Neural crest cell (in vitro differentiated cells): ENCODE data around the gene ZNF469. TPM values are rescaled to one million over a fixed set of nuclear protein-coding genes. Genes with fewer than 3 reads are reported as not detected.

ENCODE experiments used
- DNase-seq: peaks from one replicate; pipeline ENCODE4 v3.0.0; 2021; ENCODE audit warnings: low read depth, mixed read lengths, low spot score
- H3K27ac Mint-ChIP-seq: one replicate; pipeline ENCODE4 v1.8.0; 2021; ENCODE audit warnings: mild to moderate bottlenecking, mixed read lengths; ENCODE audit not compliant: unreplicated experiment
- H3K27me3 Mint-ChIP-seq: 2 replicates; pipeline ENCODE4 v1.8.0; 2021; ENCODE audit warnings: low read depth, mild to moderate bottlenecking, mixed read lengths
- H3K36me3 Mint-ChIP-seq: 2 replicates; pipeline ENCODE4 v1.8.0; 2021; ENCODE audit warnings: low read depth, mild to moderate bottlenecking, mixed read lengths
- H3K4me1 Mint-ChIP-seq: 2 replicates; pipeline ENCODE4 v1.8.0; 2021; ENCODE audit warnings: mixed read lengths
- H3K4me3 Mint-ChIP-seq: one replicate; pipeline ENCODE4 v1.8.0; 2021; ENCODE audit warnings: mild to moderate bottlenecking, mixed read lengths
- H3K9me3 Mint-ChIP-seq: 2 replicates; pipeline ENCODE4 v1.8.0; 2021; ENCODE audit warnings: mixed read lengths
- total RNA-seq: library from RNA; stranded (reverse); gene quantifications from 2 replicates; pipeline ENCODE4 v1.2.1, GENCODE V29; 2021
- TF ChIP-seq, protein P1 (sequence below): fragments of 200-600 bp; sonication (generic); conservative IDR thresholded peaks from 2 replicates; pipeline ENCODE4 v1.5.0; 2021; ENCODE audit warnings: antibody characterized with exemption, mild to moderate bottlenecking

The ZNF469 gene
- total RNA-seq, 1 donor from 2014 or later, result 0.58 TPM

GRCh38 chr16:88393034-88393433 is 10.3 kb downstream of the ZNF469 start:
- Mint-ChIP-seq H3K27me3 (peaks cover 6% of the 10 kb centered on the region), H3K4me3 (no peak overlapping the region), H3K4me1 (no peaks in the 10 kb centered on the region), H3K36me3 (no peaks in the 10 kb centered on the region), H3K9me3 (peaks cover under 1% of the 10 kb centered on the region), H3K27ac (no peak overlapping the region)
- TF ChIP-seq, protein P1, sequence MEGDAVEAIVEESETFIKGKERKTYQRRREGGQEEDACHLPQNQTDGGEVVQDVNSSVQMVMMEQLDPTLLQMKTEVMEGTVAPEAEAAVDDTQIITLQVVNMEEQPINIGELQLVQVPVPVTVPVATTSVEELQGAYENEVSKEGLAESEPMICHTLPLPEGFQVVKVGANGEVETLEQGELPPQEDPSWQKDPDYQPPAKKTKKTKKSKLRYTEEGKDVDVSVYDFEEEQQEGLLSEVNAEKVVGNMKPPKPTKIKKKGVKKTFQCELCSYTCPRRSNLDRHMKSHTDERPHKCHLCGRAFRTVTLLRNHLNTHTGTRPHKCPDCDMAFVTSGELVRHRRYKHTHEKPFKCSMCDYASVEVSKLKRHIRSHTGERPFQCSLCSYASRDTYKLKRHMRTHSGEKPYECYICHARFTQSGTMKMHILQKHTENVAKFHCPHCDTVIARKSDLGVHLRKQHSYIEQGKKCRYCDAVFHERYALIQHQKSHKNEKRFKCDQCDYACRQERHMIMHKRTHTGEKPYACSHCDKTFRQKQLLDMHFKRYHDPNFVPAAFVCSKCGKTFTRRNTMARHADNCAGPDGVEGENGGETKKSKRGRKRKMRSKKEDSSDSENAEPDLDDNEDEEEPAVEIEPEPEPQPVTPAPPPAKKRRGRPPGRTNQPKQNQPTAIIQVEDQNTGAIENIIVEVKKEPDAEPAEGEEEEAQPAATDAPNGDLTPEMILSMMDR, result no peak
- DNase-seq, result no peak

- no peaks in the 10 kb centered on the region for H3K36me3 Mint-ChIP-seq
- TF ChIP-seq, protein P1, result no peak
- no peak overlapping the region for H3K27ac Mint-ChIP-seq
- no peaks in the 10 kb centered on the region for H3K4me1 Mint-ChIP-seq
- H3K4me3 Mint-ChIP-seq, result no peak overlapping the region
- peaks cover 2% of the 10 kb centered on the region for H3K9me3 Mint-ChIP-seq
- DNase-seq, result no peak
- peaks cover 6% of the 10 kb centered on the region for H3K27me3 Mint-ChIP-seq
Measured at GRCh38 chr16:88393571-88393970, 10.8 kb downstream of the ZNF469 start.

- TF ChIP-seq, protein P1, result no peak
- no peaks in the 10 kb centered on the region for H3K36me3 Mint-ChIP-seq
- peaks cover 2% of the 10 kb centered on the region for H3K9me3 Mint-ChIP-seq
- DNase-seq, result no peak
- peaks cover under 1% of the 10 kb centered on the region for H3K27me3 Mint-ChIP-seq
- H3K27ac Mint-ChIP-seq, result no peak overlapping the region
- H3K4me1 Mint-ChIP-seq, result no peaks in the 10 kb centered on the region
- H3K4me3 Mint-ChIP-seq, result no peak overlapping the region
Measured at GRCh38 chr16:88394426-88394825, 11.7 kb downstream of the ZNF469 start.

- no peaks in the 10 kb centered on the region for H3K4me1 Mint-ChIP-seq
- H3K9me3 Mint-ChIP-seq, result peaks cover 2% of the 10 kb centered on the region
- TF ChIP-seq, protein P1, result no peak
- H3K27ac Mint-ChIP-seq, result no peak overlapping the region
- no peak overlapping the region for H3K4me3 Mint-ChIP-seq
- H3K27me3 Mint-ChIP-seq, result no peaks in the 10 kb centered on the region
- no peaks in the 10 kb centered on the region for H3K36me3 Mint-ChIP-seq
- DNase-seq, result no peak
Measured at GRCh38 chr16:88395669-88396584, 13.2 kb downstream of the ZNF469 start.

- H3K36me3 Mint-ChIP-seq, result no peaks in the 10 kb centered on the region
- H3K27me3 Mint-ChIP-seq, result no peaks in the 10 kb centered on the region
- H3K4me3 Mint-ChIP-seq, result no peak overlapping the region
- H3K4me1 Mint-ChIP-seq, result no peaks in the 10 kb centered on the region
- TF ChIP-seq, protein P1, result no peak
- no peak for DNase-seq
- H3K27ac Mint-ChIP-seq, result no peak overlapping the region
- H3K9me3 Mint-ChIP-seq, result peaks cover 7% of the 10 kb centered on the region
Measured at GRCh38 chr16:88398170-88398873, 15.6 kb downstream of the ZNF469 start.
